ENCODE data around the gene SLIT2.

DNA sequence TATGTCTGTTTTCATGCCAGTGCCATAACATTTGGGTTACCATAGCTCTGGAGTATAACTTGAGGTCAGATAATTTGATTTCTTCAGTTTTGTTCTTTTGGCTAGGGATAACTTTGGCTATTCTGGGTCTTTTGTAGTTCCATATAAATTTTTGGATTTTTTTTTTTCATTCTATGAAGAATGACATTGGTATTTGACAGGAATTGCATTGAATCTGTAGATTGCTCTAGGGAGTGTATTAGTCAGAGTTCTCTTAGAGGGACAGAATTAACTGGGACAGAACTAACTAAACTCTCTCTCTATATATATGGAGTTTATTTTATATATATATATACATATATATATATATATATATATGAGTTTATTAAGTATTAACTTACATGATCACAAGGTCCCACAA lies 32.2 kb upstream of the SLIT2 start:
- TF ChIP-seq, protein P1, sequence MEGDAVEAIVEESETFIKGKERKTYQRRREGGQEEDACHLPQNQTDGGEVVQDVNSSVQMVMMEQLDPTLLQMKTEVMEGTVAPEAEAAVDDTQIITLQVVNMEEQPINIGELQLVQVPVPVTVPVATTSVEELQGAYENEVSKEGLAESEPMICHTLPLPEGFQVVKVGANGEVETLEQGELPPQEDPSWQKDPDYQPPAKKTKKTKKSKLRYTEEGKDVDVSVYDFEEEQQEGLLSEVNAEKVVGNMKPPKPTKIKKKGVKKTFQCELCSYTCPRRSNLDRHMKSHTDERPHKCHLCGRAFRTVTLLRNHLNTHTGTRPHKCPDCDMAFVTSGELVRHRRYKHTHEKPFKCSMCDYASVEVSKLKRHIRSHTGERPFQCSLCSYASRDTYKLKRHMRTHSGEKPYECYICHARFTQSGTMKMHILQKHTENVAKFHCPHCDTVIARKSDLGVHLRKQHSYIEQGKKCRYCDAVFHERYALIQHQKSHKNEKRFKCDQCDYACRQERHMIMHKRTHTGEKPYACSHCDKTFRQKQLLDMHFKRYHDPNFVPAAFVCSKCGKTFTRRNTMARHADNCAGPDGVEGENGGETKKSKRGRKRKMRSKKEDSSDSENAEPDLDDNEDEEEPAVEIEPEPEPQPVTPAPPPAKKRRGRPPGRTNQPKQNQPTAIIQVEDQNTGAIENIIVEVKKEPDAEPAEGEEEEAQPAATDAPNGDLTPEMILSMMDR (conservative IDR thresholded peaks at IDR 0.05; ENCODE audit: low read length) = no peak
- no peak for TF ChIP-seq EZH2phosphoT487 (IDR thresholded peaks at IDR 0.05; ENCODE audit: borderline replicate concordance)

All from Loucy (cell line).